Measurements from ENCODE around the gene FREM1.

DNA sequence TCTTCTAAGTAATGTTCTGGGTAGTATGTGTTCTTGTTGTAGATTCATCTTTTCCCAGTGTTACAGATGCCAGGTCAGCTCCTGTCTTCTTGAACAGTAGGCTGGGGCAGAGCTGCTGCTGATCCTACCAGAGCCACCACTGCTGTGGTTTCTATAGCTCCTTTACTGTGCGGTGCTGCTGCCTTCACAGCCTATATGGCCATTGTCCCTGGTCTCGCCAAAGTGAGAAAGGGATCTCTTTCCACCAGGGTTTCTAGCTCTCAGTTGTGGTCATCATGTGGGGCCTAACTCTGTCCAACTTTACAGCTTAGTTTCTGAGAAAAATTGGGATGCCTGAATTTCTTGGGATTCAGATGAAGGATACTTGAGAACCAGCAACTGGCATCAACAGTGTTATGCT lies 116.8 kb downstream of the FREM1 start:
- no peak for TF ChIP-seq SNAI2 (CRISPR knock-in tag; IDR thresholded peaks at IDR 0.05)
- no peak for TF ChIP-seq PPARA (CRISPR knock-in tag; IDR thresholded peaks at IDR 0.05; ENCODE audit: borderline replicate concordance)
- TF ChIP-seq ZFP3 (CRISPR knock-in tag; IDR thresholded peaks at IDR 0.05) = no peak
- no peak for TF ChIP-seq ZNF70 (CRISPR knock-in tag; IDR thresholded peaks at IDR 0.05)
- no peak for TF ChIP-seq ARNTL (CRISPR knock-in tag; IDR thresholded peaks at IDR 0.05; ENCODE audit: borderline replicate concordance, low read depth)
- TF ChIP-seq ZNF565 (CRISPR knock-in tag; conservative IDR thresholded peaks at IDR 0.05; ENCODE audit: low read depth) = no peak
- TF ChIP-seq ZFP30 (CRISPR knock-in tag; IDR thresholded peaks at IDR 0.05) = no peak
- TF ChIP-seq ZNF8 (CRISPR knock-in tag; IDR thresholded peaks at IDR 0.05) = no peak
- TF ChIP-seq, protein P1, sequence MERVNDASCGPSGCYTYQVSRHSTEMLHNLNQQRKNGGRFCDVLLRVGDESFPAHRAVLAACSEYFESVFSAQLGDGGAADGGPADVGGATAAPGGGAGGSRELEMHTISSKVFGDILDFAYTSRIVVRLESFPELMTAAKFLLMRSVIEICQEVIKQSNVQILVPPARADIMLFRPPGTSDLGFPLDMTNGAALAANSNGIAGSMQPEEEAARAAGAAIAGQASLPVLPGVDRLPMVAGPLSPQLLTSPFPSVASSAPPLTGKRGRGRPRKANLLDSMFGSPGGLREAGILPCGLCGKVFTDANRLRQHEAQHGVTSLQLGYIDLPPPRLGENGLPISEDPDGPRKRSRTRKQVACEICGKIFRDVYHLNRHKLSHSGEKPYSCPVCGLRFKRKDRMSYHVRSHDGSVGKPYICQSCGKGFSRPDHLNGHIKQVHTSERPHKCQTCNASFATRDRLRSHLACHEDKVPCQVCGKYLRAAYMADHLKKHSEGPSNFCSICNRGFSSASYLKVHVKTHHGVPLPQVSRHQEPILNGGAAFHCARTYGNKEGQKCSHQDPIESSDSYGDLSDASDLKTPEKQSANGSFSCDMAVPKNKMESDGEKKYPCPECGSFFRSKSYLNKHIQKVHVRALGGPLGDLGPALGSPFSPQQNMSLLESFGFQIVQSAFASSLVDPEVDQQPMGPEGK (CRISPR knock-in tag; IDR thresholded peaks at IDR 0.05; ENCODE audit: borderline replicate concordance) = no peak
- no peak for TF ChIP-seq ESRRG (CRISPR knock-in tag; IDR thresholded peaks at IDR 0.05)

All from SK-N-SH treated with all-trans-retinoic acid at 6 μM for 48 hours (cell line).